OCI-LY7 (cell line): ENCODE measurements around the gene FBXW11. TPM values are rescaled to one million over a fixed set of nuclear protein-coding genes. Genes with fewer than 3 reads are reported as not detected.

ENCODE experiments used
- BruUV-seq: library from RNA; stranded (reverse); fragments of 400-500 nt; replicated peaks from 2 replicates; lab custom pipeline; 2021; lab: Mats Ljungman, UMichigan
- CTCF ChIA-PET: fragments of 300-600 bp; sonication (Branson Sonifier 250); formaldehyde crosslinking; loops from one replicate; lab custom pipeline; 2022; ENCODE audit warnings: antibody characterized with exemption; ENCODE audit not compliant: unreplicated experiment; lab: Charles Lee
- POLR2A ChIA-PET: fragments of 300-600 bp; sonication (Branson Sonifier 250); formaldehyde crosslinking; loops from one replicate; lab custom pipeline; 2022; ENCODE audit warnings: antibody characterized with exemption; lab: Charles Lee
- DNase-seq: peaks from one replicate; pipeline ENCODE4 v3.0.0-alpha.2; 2015; ENCODE audit warnings: low spot score
- H2AFZ ChIP-seq: fragments of 200-600 bp; sonication (generic), shearing (Covaris generic); 2 replicates; pipeline ENCODE4 v1.6.1; 2014; ENCODE audit warnings: mild to moderate bottlenecking, antibody characterized with exemption, low read length, moderate library complexity
- H3K27ac ChIP-seq: fragments of 200-600 bp; sonication (generic); 2 replicates; pipeline ENCODE4 v1.5.1; 2014; ENCODE audit warnings: mixed run types, low read depth, mild to moderate bottlenecking, moderate library complexity, low read length, inconsistent platforms; ENCODE audit not compliant: poor library complexity, severe bottlenecking
- H3K36me3 ChIP-seq: fragments of 200-600 bp; sonication (generic); 2 replicates; pipeline ENCODE4 v1.6.1; 2014; ENCODE audit warnings: mild to moderate bottlenecking, antibody characterized with exemption, low read length, moderate library complexity, mixed read lengths; ENCODE audit not compliant: insufficient read depth
- H3K4me1 ChIP-seq: fragments of 200-600 bp; sonication (generic); 2 replicates; pipeline ENCODE4 v1.5.1; 2014; ENCODE audit warnings: mild to moderate bottlenecking, low read length; ENCODE audit not compliant: insufficient read depth, poor library complexity, severe bottlenecking
- H3K4me2 ChIP-seq: fragments of 200-600 bp; sonication (generic); 2 replicates; pipeline ENCODE4 v1.6.1; 2014; ENCODE audit warnings: mild to moderate bottlenecking, low read length
- H3K4me3 ChIP-seq: fragments of 200-600 bp; sonication (generic); 2 replicates; pipeline ENCODE4 v1.5.1; 2014; ENCODE audit warnings: mild to moderate bottlenecking, low read depth, low read length; ENCODE audit not compliant: poor library complexity, severe bottlenecking
- H3K79me2 ChIP-seq: fragments of 200-600 bp; sonication (generic); 2 replicates; pipeline ENCODE4 v1.6.1; 2016; ENCODE audit warnings: low read depth, mild to moderate bottlenecking, low read length, moderate library complexity, mixed read lengths; ENCODE audit not compliant: insufficient read depth
- H3K9me2 ChIP-seq: fragments of 200-600 bp; sonication (generic); 2 replicates; pipeline ENCODE4 v1.6.1; 2016; ENCODE audit warnings: mild to moderate bottlenecking, low read length, mixed read lengths; ENCODE audit not compliant: insufficient read depth
- H3K9me3 ChIP-seq: fragments of 200-600 bp; sonication (generic); 2 replicates; pipeline ENCODE4 v1.6.1; 2014; ENCODE audit warnings: mild to moderate bottlenecking, mixed run types, low read length, mixed read lengths
- H4K20me1 ChIP-seq: fragments of 200-600 bp; sonication (generic); 2 replicates; pipeline ENCODE4 v1.6.1; 2014; ENCODE audit warnings: mild to moderate bottlenecking, antibody characterized with exemption, low read length, moderate library complexity, mixed read lengths; ENCODE audit not compliant: insufficient read depth
- EZH2phosphoT487 ChIP-seq: fragments of 200-600 bp; sonication (generic); IDR thresholded peaks from 2 replicates; pipeline ENCODE4 v1.6.1; 2018; ENCODE audit warnings: low read depth, borderline replicate concordance, mild to moderate bottlenecking, mixed run types, antibody characterized with exemption, low read length, moderate library complexity, mixed read lengths
- intact Hi-C: fragments of 100-400 bp; cut with micrococcal nuclease; formaldehyde crosslinking; loops from one replicate; pipeline ENCODE4 v1.10.0; 2022; ENCODE audit not compliant: unreplicated experiment
- total RNA-seq, 2 experiments: library from RNA; depleted of rRNA in 1 of 2; stranded (reverse); fragments of >200 nt in 1 of 2; shearing (Covaris generic) in 1 of 2; gene quantifications; 2 replicates each; pipeline ENCODE4 v1.2.3, GENCODE V29; 2014 to 2022
- TF ChIP-seq, protein P1 (sequence below): fragments of 200-600 bp; sonication (generic); conservative IDR thresholded peaks from 2 replicates; pipeline ENCODE4 v1.5.1; 2014; ENCODE audit warnings: mild to moderate bottlenecking, antibody characterized with exemption, low read length, moderate library complexity, mixed read lengths

FBXW11 gene
- total RNA-seq, 2 experiments from 2014 or later: 33.0 to 51.5 TPM

DNA sequence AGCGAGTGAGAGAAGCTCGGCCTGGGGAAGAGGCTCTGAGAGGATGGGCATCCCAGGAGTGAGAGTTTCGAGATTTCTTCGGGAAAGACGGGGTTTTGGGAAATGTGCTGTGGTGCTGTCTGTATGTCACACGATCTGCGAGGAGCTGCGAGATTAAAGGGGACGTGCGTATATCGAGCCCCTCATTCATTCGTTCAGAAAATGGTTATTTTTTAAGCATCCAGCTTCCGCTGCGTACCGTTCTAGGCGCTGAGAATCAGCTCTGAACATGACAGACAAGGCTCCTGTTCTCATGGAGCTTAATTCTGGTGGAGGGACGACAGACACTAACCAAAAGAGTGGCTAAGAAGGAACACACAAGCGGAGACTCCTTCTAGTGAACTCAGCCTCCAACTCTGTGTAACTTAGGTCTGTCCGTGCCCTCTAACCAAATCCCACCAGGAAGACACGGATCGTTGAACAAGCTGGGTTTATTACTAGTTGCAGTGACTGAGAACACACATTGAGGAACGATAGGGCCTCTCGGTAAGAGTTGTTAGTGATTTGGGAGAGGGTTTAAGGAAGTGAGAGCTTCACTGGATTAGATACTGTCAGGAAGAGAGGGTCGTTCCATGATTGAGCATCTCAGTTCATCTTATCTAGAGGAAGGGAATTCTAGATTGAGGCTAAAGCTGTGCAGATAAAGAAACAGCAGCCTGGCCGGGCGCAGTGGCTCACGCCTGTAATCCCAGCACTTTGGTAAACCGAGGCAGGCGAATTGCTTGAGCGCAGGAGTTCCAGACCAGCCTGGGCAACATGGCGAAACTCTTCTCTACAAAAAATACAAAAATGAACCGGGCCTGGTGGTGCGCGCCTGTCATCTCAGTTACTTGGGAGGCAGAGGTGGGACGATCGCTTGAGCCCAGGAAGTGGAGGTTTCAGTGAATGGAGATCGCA is 1.0 kb upstream of the FBXW11 start:
- intact Hi-C loops: loop anchor here (5.0 kb wide), 4 partner anchors 75 to 620 kb away; partner anchors contain the start of genes NPM1, STK10 and UBTD2
- no peaks in the 10 kb centered on the region for H3K9me3 ChIP-seq
- ChIA-PET POLR2A (interaction anchor here (0.6 to 4.4 kb wide), 28 partner anchors 10 to 764 kb away, joined by 3 to 17 read pairs (median 4); partner anchors contain the start of genes DUSP1 and STK10), CTCF (interaction anchor here (0.6 to 1.8 kb wide), 5 partner anchors 95 to 444 kb away, joined by 3 to 7 read pairs (median 4); no protein-coding TSS in a partner anchor)
- no peaks in the 10 kb centered on the region for H3K36me3 ChIP-seq
- H3K4me1 ChIP-seq: peaks cover 35% of the 10 kb centered on the region
- no peaks in the 10 kb centered on the region for H3K9me2 ChIP-seq
- peak overlapping the region; percentile 97 for H3K4me2 ChIP-seq
- H2AFZ ChIP-seq: peak overlapping the region; percentile 85
- H4K20me1 ChIP-seq: peaks cover 19% of the 10 kb centered on the region; the same call in 1 of the 2 replicates
- DNase-seq: peak; percentile 52
- H3K27ac ChIP-seq: peak overlapping the region; percentile 69
- TSS peak; percentile 94 for BruUV-seq
- TF ChIP-seq, protein P1, sequence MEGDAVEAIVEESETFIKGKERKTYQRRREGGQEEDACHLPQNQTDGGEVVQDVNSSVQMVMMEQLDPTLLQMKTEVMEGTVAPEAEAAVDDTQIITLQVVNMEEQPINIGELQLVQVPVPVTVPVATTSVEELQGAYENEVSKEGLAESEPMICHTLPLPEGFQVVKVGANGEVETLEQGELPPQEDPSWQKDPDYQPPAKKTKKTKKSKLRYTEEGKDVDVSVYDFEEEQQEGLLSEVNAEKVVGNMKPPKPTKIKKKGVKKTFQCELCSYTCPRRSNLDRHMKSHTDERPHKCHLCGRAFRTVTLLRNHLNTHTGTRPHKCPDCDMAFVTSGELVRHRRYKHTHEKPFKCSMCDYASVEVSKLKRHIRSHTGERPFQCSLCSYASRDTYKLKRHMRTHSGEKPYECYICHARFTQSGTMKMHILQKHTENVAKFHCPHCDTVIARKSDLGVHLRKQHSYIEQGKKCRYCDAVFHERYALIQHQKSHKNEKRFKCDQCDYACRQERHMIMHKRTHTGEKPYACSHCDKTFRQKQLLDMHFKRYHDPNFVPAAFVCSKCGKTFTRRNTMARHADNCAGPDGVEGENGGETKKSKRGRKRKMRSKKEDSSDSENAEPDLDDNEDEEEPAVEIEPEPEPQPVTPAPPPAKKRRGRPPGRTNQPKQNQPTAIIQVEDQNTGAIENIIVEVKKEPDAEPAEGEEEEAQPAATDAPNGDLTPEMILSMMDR: no peak
- no peak for TF ChIP-seq EZH2phosphoT487
- peaks cover 41% of the 10 kb centered on the region for H3K79me2 ChIP-seq
- H3K4me3 ChIP-seq: peak overlapping the region; percentile 95

DNA sequence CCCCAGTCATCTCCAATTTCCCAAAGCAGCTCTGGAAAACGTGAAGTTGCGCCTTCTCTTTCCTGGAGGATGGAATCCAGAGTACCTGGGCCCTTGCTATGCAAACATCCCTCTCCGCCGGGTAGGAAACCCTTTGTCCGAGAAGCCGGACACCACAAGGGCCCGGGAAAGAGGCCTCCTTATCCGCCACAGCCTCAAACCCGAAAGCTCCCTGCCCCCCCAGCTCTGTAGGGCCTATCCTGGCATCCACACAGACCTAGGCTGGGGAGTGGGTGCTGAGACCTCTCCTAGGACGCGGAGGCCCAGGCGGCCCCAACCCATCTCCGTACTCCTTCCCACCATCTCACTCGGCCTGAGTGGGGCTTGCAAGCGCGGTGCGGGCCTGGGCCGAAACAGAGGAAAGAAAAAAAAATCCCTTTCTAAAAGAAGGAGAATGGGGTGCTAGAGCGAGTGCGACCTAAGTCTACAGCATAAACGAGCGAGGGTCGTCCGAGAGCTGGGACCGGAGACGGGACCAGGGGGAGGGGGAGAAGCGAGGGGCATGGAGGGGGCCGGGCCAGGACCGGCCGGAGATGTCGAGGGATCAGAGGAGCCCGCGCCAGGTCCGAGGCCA is 624 bp downstream of the FBXW11 start:
- POLR2A ChIA-PET: interaction anchor here (0.6 to 3.2 kb wide), 14 partner anchors 10 to 654 kb away, joined by 3 to 12 read pairs (median 4); partner anchors contain the start of gene STK10
- Histone ChIP-seq H2AFZ (peak overlapping the region; percentile 85), H3K4me3 (peak overlapping the region; percentile 95), H3K9me2 (no peaks in the 10 kb centered on the region), H3K79me2 (peaks cover 57% of the 10 kb centered on the region), H4K20me1 (peaks cover 33% of the 10 kb centered on the region; the same call in 1 of the 2 replicates), H3K36me3 (no peaks in the 10 kb centered on the region), H3K27ac (peak overlapping the region; percentile 69), H3K4me1 (peaks cover 40% of the 10 kb centered on the region), H3K4me2 (peak overlapping the region; percentile 96), H3K9me3 (no peaks in the 10 kb centered on the region)
- intact Hi-C loops: loop anchor here (1.0 to 5.0 kb wide), 5 partner anchors 36 to 619 kb away; partner anchors contain the start of genes NPM1, STK10 and UBTD2
- no TSS peak for BruUV-seq
- peak; percentile 33 for DNase-seq
- CTCF ChIA-PET: interaction anchor here (1.7 kb wide), 1 partner anchor 95 kb away, joined by 4 read pairs; no protein-coding TSS in a partner anchor
- TF ChIP-seq, protein P1: no peak
- TF ChIP-seq EZH2phosphoT487: no peak
